ES-I3 (cell line): ENCODE measurements around the gene RPE.

Experiments used
- H3K36me3 ChIP-seq: 2 replicates; pipeline ENCODE4 v1.6.1; 2013; ENCODE audit warnings: mild to moderate bottlenecking, low read length, control low read depth, moderate library complexity; ENCODE audit not compliant: insufficient read depth
- H3K4me1 ChIP-seq: 2 replicates; pipeline ENCODE4 v1.6.1; 2013; ENCODE audit warnings: mild to moderate bottlenecking, control low read depth, low read length; ENCODE audit not compliant: insufficient read depth
- H3K9ac ChIP-seq: 2 replicates; pipeline ENCODE4 v1.6.1; 2013; ENCODE audit warnings: low read depth, mild to moderate bottlenecking, low read length, moderate library complexity
- H3K9me3 ChIP-seq: 2 replicates; pipeline ENCODE4 v1.6.1; 2013; ENCODE audit warnings: mild to moderate bottlenecking, low read length, moderate library complexity; ENCODE audit not compliant: control insufficient read depth, insufficient read depth

The RPE gene

GRCh38 chr2:209984291-209984690 lies 18.1 kb upstream of the RPE start:
- Histone ChIP-seq H3K9ac (no peak overlapping the region), H3K36me3 (no peaks in the 10 kb centered on the region), H3K4me1 (no peaks in the 10 kb centered on the region), H3K9me3 (no peaks in the 10 kb centered on the region)

GRCh38 chr2:209985874-209986273 lies 16.6 kb upstream of the RPE start:
- H3K9ac ChIP-seq: no peak overlapping the region
- no peaks in the 10 kb centered on the region for H3K4me1 ChIP-seq
- no peaks in the 10 kb centered on the region for H3K9me3 ChIP-seq
- H3K36me3 ChIP-seq: no peaks in the 10 kb centered on the region

- Histone ChIP-seq H3K9ac (no peak overlapping the region), H3K9me3 (no peaks in the 10 kb centered on the region), H3K36me3 (no peaks in the 10 kb centered on the region), H3K4me1 (no peaks in the 10 kb centered on the region)
Measured at GRCh38 chr2:209986415-209986814, 16.0 kb upstream of the RPE start.

GRCh38 chr2:209988010-209988409 lies 14.4 kb upstream of the RPE start:
- Histone ChIP-seq H3K9me3 (no peaks in the 10 kb centered on the region), H3K36me3 (no peaks in the 10 kb centered on the region), H3K9ac (no peak overlapping the region), H3K4me1 (no peaks in the 10 kb centered on the region)

GRCh38 chr2:209990838-209991237 lies 11.6 kb upstream of the RPE start:
- Histone ChIP-seq H3K4me1 (no peaks in the 10 kb centered on the region), H3K9me3 (no peaks in the 10 kb centered on the region), H3K36me3 (no peaks in the 10 kb centered on the region), H3K9ac (no peak overlapping the region)

- no peaks in the 10 kb centered on the region for H3K4me1 ChIP-seq
- no peak overlapping the region for H3K9ac ChIP-seq
- no peaks in the 10 kb centered on the region for H3K9me3 ChIP-seq
- H3K36me3 ChIP-seq: no peaks in the 10 kb centered on the region
Measured at GRCh38 chr2:209993968-209994367, 8.5 kb upstream of the RPE start.

GRCh38 chr2:209998596-209998995 lies 3.8 kb upstream of the RPE start:
- Histone ChIP-seq H3K4me1 (peaks cover 9% of the 10 kb centered on the region; the same call in 1 of the 2 replicates), H3K36me3 (no peaks in the 10 kb centered on the region), H3K9ac (no peak overlapping the region), H3K9me3 (no peaks in the 10 kb centered on the region)

GRCh38 chr2:210000464-210001324 lies 1.7 kb upstream of the RPE start:
- Histone ChIP-seq H3K36me3 (no peaks in the 10 kb centered on the region; the same call in 1 of the 2 replicates), H3K4me1 (peaks cover 15% of the 10 kb centered on the region), H3K9ac (no peak overlapping the region), H3K9me3 (no peaks in the 10 kb centered on the region)

- Histone ChIP-seq H3K36me3 (no peaks in the 10 kb centered on the region; the same call in 1 of the 2 replicates), H3K9me3 (no peaks in the 10 kb centered on the region), H3K4me1 (peaks cover 15% of the 10 kb centered on the region), H3K9ac (peak overlapping the region; percentile 97)
Measured at GRCh38 chr2:210003359-210003758, 921 bp downstream of the RPE start.

GRCh38 chr2:210004881-210005280 lies 2.4 kb downstream of the RPE start:
- Histone ChIP-seq H3K9ac (no peak overlapping the region), H3K36me3 (peaks cover 5% of the 10 kb centered on the region), H3K9me3 (no peaks in the 10 kb centered on the region), H3K4me1 (peaks cover 15% of the 10 kb centered on the region)

- Histone ChIP-seq H3K9me3 (no peaks in the 10 kb centered on the region), H3K36me3 (peaks cover 10% of the 10 kb centered on the region), H3K9ac (no peak overlapping the region), H3K4me1 (peaks cover 10% of the 10 kb centered on the region; the same call in 1 of the 2 replicates)
Measured at GRCh38 chr2:210007895-210008294, 5.5 kb downstream of the RPE start.

GRCh38 chr2:210009126-210009525 lies 6.7 kb downstream of the RPE start:
- Histone ChIP-seq H3K9ac (no peak overlapping the region), H3K36me3 (peaks cover 10% of the 10 kb centered on the region), H3K9me3 (no peaks in the 10 kb centered on the region), H3K4me1 (peaks cover 3% of the 10 kb centered on the region; the same call in 1 of the 2 replicates)

GRCh38 chr2:210009896-210010295 lies 7.5 kb downstream of the RPE start:
- no peak overlapping the region for H3K9ac ChIP-seq
- no peaks in the 10 kb centered on the region for H3K9me3 ChIP-seq
- peaks cover 10% of the 10 kb centered on the region for H3K36me3 ChIP-seq

GRCh38 chr2:210020138-210020537 lies 17.7 kb downstream of the RPE start:
- H3K9me3 ChIP-seq: no peaks in the 10 kb centered on the region
- H3K9ac ChIP-seq: no peak overlapping the region
- H3K36me3 ChIP-seq: peaks cover 20% of the 10 kb centered on the region
- H3K4me1 ChIP-seq: no peaks in the 10 kb centered on the region

More at GRCh38 chr2:210009896-210010295, 7.5 kb downstream of the RPE start:
- no peaks in the 10 kb centered on the region for H3K4me1 ChIP-seq

GRCh38 chr2:210022824-210023223 lies 20.4 kb downstream of the RPE start:
- H3K36me3 ChIP-seq: peaks cover 11% of the 10 kb centered on the region
- no peaks in the 10 kb centered on the region for H3K9me3 ChIP-seq
- no peak overlapping the region for H3K9ac ChIP-seq
- no peaks in the 10 kb centered on the region for H3K4me1 ChIP-seq
